ENCODE data around the gene LARP1. TPM values are rescaled to one million over a fixed set of nuclear protein-coding genes. Genes with fewer than 3 reads are reported as not detected.

LARP1 gene
- total and polyA plus RNA-seq, 9 of the 15 experiments (the other 6 are each of a cell fraction or from before 2014, with no cell fraction given) = 22.6 to 300 (median 92.0) TPM

DNA sequence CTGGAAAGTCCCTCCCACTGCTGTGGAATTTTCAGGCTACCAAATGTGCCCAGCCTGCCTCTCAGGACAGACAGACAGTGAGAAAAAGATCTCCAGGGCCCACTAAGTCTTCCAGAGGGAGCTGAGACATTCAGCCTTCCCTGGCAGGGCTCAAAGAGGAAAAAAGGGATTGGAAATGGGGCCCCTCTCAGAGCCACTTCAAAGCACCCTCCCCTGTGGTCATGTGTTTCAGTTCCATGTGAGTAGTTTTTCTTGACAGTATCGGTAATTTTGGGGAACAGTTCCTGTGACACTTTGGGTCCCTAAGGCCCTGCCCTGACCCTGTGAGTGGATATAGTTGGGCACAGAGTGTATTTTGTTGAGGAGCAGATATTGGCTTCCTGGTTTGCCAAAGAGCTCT, 25.0 kb downstream of the LARP1 start:
- H3K4me3 ChIP-seq = no peak overlapping the region
- H3K9ac ChIP-seq (ENCODE audit: insufficient read depth in 1 of 2, low read depth in 2 of 2, low read length in 2 of 2) = peak overlapping the region in 1 of 2 experiments; percentile 62; a peak in 1 of 4 replicates
- WGBS (ENCODE audit: insufficient coverage, low coverage, missing lambda C conversion rate) = 45% methylated on average over 1 of the region's 1 CpG

More for the DNA sequence above, 25.0 kb downstream of the LARP1 start:
- Histone ChIP-seq H3K4me1 (replicated peaks in 1 of 2; ENCODE audit: control insufficient read depth in 2 of 2, insufficient read depth in 2 of 2, low read length in 2 of 2) (peaks cover 33 to 56% of the 10 kb centered on the region in 2 experiments), H3K9me1 (ENCODE audit: control insufficient read depth, insufficient read depth, low read length) (peaks cover 8% of the 10 kb centered on the region), H3K4me2 (ENCODE audit: insufficient read depth, low read length) (no peak overlapping the region), H2AFZ (ENCODE audit: low read depth, low read length) (no peak overlapping the region), H4K20me1 (replicated peaks; ENCODE audit: control insufficient read depth, insufficient read depth, low read length) (peaks cover 65% of the 10 kb centered on the region), H3K27me3 (ENCODE audit: control insufficient read depth in 2 of 2, insufficient read depth in 2 of 2, low read length in 2 of 2) (no peaks in the 10 kb centered on the region), H3K27ac (ENCODE audit: extremely low read depth, low read depth, low read length) (0 out of 3 replicates have a peak overlapping the region, but pooled peaks have one; percentile 16), H3K36me3 (ENCODE audit: control insufficient read depth, insufficient read depth, low read length) (peaks cover 61% of the 10 kb centered on the region; the same call in 2 of the 3 replicates), H3K79me2 (ENCODE audit: control insufficient read depth, insufficient read depth, low read length) (peaks cover 99% of the 10 kb centered on the region), H3K9me3 (replicated peaks; ENCODE audit: control insufficient read depth, insufficient read depth, low read depth, low read length) (no peaks in the 10 kb centered on the region)
- ATAC-seq = no peak
- no peak for FAIRE-seq
- in situ Hi-C loops (cut with MboI) = no loop called here
- ChIA-PET CTCF (ENCODE audit: low intra/inter-chr PET ratio) (no interaction called here), POLR2A (interaction anchor here (0.6 to 3.3 kb wide), 5 partner anchors 11 to 143 kb away, joined by 3 to 32 read pairs (median 4); no protein-coding TSS in a partner anchor)
- DNase-seq (ENCODE audit: extremely low read depth in 1 of 4, low spot score in 3 of 4) = no peak
- TF ChIP-seq, protein P1, sequence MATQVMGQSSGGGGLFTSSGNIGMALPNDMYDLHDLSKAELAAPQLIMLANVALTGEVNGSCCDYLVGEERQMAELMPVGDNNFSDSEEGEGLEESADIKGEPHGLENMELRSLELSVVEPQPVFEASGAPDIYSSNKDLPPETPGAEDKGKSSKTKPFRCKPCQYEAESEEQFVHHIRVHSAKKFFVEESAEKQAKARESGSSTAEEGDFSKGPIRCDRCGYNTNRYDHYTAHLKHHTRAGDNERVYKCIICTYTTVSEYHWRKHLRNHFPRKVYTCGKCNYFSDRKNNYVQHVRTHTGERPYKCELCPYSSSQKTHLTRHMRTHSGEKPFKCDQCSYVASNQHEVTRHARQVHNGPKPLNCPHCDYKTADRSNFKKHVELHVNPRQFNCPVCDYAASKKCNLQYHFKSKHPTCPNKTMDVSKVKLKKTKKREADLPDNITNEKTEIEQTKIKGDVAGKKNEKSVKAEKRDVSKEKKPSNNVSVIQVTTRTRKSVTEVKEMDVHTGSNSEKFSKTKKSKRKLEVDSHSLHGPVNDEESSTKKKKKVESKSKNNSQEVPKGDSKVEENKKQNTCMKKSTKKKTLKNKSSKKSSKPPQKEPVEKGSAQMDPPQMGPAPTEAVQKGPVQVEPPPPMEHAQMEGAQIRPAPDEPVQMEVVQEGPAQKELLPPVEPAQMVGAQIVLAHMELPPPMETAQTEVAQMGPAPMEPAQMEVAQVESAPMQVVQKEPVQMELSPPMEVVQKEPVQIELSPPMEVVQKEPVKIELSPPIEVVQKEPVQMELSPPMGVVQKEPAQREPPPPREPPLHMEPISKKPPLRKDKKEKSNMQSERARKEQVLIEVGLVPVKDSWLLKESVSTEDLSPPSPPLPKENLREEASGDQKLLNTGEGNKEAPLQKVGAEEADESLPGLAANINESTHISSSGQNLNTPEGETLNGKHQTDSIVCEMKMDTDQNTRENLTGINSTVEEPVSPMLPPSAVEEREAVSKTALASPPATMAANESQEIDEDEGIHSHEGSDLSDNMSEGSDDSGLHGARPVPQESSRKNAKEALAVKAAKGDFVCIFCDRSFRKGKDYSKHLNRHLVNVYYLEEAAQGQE (IDR thresholded peaks at IDR 0.05; ENCODE audit: borderline replicate concordance) = no peak
- TF ChIP-seq, protein P1 (CRISPR knock-in tag; IDR thresholded peaks at IDR 0.05; ENCODE audit: low read depth) = no peak
- no peak for TF ChIP-seq TARDBP (IDR thresholded peaks at IDR 0.05)
- TF ChIP-seq, protein P2, sequence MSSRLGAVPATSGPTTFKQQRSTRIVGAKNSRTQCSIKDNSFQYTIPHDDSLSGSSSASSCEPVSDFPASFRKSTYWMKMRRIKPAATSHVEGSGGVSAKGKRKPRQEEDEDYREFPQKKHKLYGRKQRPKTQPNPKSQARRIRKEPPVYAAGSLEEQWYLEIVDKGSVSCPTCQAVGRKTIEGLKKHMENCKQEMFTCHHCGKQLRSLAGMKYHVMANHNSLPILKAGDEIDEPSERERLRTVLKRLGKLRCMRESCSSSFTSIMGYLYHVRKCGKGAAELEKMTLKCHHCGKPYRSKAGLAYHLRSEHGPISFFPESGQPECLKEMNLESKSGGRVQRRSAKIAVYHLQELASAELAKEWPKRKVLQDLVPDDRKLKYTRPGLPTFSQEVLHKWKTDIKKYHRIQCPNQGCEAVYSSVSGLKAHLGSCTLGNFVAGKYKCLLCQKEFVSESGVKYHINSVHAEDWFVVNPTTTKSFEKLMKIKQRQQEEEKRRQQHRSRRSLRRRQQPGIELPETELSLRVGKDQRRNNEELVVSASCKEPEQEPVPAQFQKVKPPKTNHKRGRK (tag; IDR thresholded peaks at IDR 0.05) = no peak
- TF ChIP-seq HDAC1 (IDR thresholded peaks at IDR 0.05) = no peak
- TF ChIP-seq HMG20B (CRISPR knock-in tag; IDR thresholded peaks at IDR 0.05) = no peak
- BruUV-seq (replicated peaks) = no TSS peak
- intact Hi-C loops (cut with micrococcal nuclease) = loop anchor here (10.0 kb wide), 1 partner anchor 125 kb away; no protein-coding TSS in a partner anchor
